Measurements from ENCODE around the gene CEBPB.

Gene CEBPB

GRCh38 chr20:50223039-50224005, 32.7 kb downstream of the CEBPB start:
- no peak overlapping the region for H3K27ac ChIP-seq
- no peak for DNase-seq (ENCODE audit: low read depth, low spot score)

- no peak for DNase-seq (ENCODE audit: low read depth, low spot score)
- no peak overlapping the region for H3K27ac ChIP-seq
These were observed 33.4 kb downstream of the CEBPB start for GRCh38 chr20:50224052-50224451.

GRCh38 chr20:50224531-50225255, 34.1 kb downstream of the CEBPB start:
- no peak overlapping the region for H3K27ac ChIP-seq
- no peak for DNase-seq (ENCODE audit: low read depth, low spot score)

- H3K27ac ChIP-seq: no peak overlapping the region
These were observed 35.7 kb downstream of the CEBPB start for GRCh38 chr20:50226093-50226974.

GRCh38 chr20:50227506-50227905, 36.9 kb downstream of the CEBPB start:
- no peak for DNase-seq (ENCODE audit: low read depth, low spot score)
- H3K27ac ChIP-seq: no peak overlapping the region

More at GRCh38 chr20:50226093-50226974, 35.7 kb downstream of the CEBPB start:
- no peak for DNase-seq (ENCODE audit: low read depth, low spot score)

- no peak for DNase-seq (ENCODE audit: low read depth, low spot score)
- H3K27ac ChIP-seq: no peak overlapping the region
These were observed 38.6 kb downstream of the CEBPB start for GRCh38 chr20:50229156-50229607.

- H3K27ac ChIP-seq: no peak overlapping the region
- DNase-seq (ENCODE audit: low read depth, low spot score): no peak
These were observed 39.6 kb downstream of the CEBPB start for GRCh38 chr20:50230184-50230583.

- H3K27ac ChIP-seq: no peak overlapping the region
- no peak for DNase-seq (ENCODE audit: low read depth, low spot score)
These were observed 40.4 kb downstream of the CEBPB start for GRCh38 chr20:50230871-50231560.

GRCh38 chr20:50231854-50232253, 41.2 kb downstream of the CEBPB start:
- no peak overlapping the region for H3K27ac ChIP-seq
- no peak for DNase-seq (ENCODE audit: low read depth, low spot score)

GRCh38 chr20:50232651-50233324, 42.2 kb downstream of the CEBPB start:
- H3K27ac ChIP-seq: no peak overlapping the region
- no peak for DNase-seq (ENCODE audit: low read depth, low spot score)

- DNase-seq (ENCODE audit: low read depth, low spot score): no peak
- no peak overlapping the region for H3K27ac ChIP-seq
These were observed 42.9 kb downstream of the CEBPB start for GRCh38 chr20:50233325-50234212.

- no peak for DNase-seq (ENCODE audit: low read depth, low spot score)
- no peak overlapping the region for H3K27ac ChIP-seq
These were observed 43.7 kb downstream of the CEBPB start for GRCh38 chr20:50234288-50234687.

GRCh38 chr20:50237349-50237748, 46.7 kb downstream of the CEBPB start:
- DNase-seq (ENCODE audit: low read depth, low spot score): peak; percentile 31

GRCh38 chr20:50238081-50238800, 47.6 kb downstream of the CEBPB start:
- no peak for DNase-seq (ENCODE audit: low read depth, low spot score)
- H3K27ac ChIP-seq: no peak overlapping the region

More at GRCh38 chr20:50237349-50237748, 46.7 kb downstream of the CEBPB start:
- no peak overlapping the region for H3K27ac ChIP-seq

GRCh38 chr20:50240092-50240491, 49.5 kb downstream of the CEBPB start:
- H3K27ac ChIP-seq: no peak overlapping the region
- no peak for DNase-seq (ENCODE audit: low read depth, low spot score)

GRCh38 chr20:50242178-50242514, 51.5 kb downstream of the CEBPB start:
- no peak overlapping the region for H3K27ac ChIP-seq
- DNase-seq (ENCODE audit: low read depth, low spot score): no peak
